PC-3 (cell line): Measurements from ENCODE around the gene SUV39H1. TPM values are rescaled to one million over a fixed set of nuclear protein-coding genes. Genes with fewer than 3 reads are reported as not detected.
"Not testable (repeated sequence)": the region's sequence is repeated elsewhere in the genome, so short reads cannot be mapped to it uniquely, and the experiment has no call there.

Source experiments
- ATAC-seq: fragments of 200-7000 bp; cut with Tn5 transposase; 2 replicates; pipeline ENCODE4 v1.9.1; 2020; ENCODE audit warnings: mild to moderate bottlenecking, moderate library complexity
- BruUV-seq: library from RNA; stranded (reverse); fragments of 400-500 nt; replicated peaks from 2 replicates; lab custom pipeline; 2021; lab: Mats Ljungman, UMichigan
- CTCF ChIA-PET: fragments of 300-600 bp; sonication (Branson Sonifier 250); formaldehyde crosslinking; loops from one replicate; lab custom pipeline; 2022; ENCODE audit warnings: antibody characterized with exemption; lab: Charles Lee
- POLR2A ChIA-PET: fragments of 300-600 bp; sonication (Branson Sonifier 250); formaldehyde crosslinking; loops from one replicate; lab custom pipeline; 2022; ENCODE audit warnings: antibody characterized with exemption; ENCODE audit not compliant: unreplicated experiment; lab: Charles Lee
- DNase-seq: peaks from one replicate; pipeline ENCODE4 v3.0.0-alpha.2; 2015
- H2AFZ ChIP-seq: fragments of 300-600 bp; sonication (generic); 2 replicates; pipeline ENCODE4 v1.6.0; 2016; ENCODE audit warnings: antibody characterized with exemption, low read length
- H3F3A ChIP-seq: fragments of 300-600 bp; sonication (generic); one replicate; pipeline ENCODE4 v1.6.0; 2017; ENCODE audit warnings: antibody characterized with exemption, low read length, control low read depth, mild to moderate bottlenecking; ENCODE audit not compliant: unreplicated experiment
- H3K27ac ChIP-seq: fragments of 300-600 bp; sonication (generic); 2 replicates; pipeline ENCODE4 v1.5.1; 2016; ENCODE audit warnings: mild to moderate bottlenecking, low read length
- H3K27me3 ChIP-seq: fragments of 300-600 bp; sonication (generic); 2 replicates; pipeline ENCODE4 v1.6.1; 2016; ENCODE audit warnings: low read length, mixed read lengths
- H3K36me3 ChIP-seq: fragments of 300-600 bp; sonication (generic); 2 replicates; pipeline ENCODE4 v1.6.1; 2016; ENCODE audit warnings: low read depth, mixed run types, low read length, mixed read lengths
- H3K4me1 ChIP-seq: fragments of 300-600 bp; sonication (generic); 2 replicates; pipeline ENCODE4 v1.5.1; 2016; ENCODE audit warnings: low read length; ENCODE audit not compliant: insufficient read depth
- H3K4me2 ChIP-seq: fragments of 300-600 bp; sonication (generic); 2 replicates; pipeline ENCODE4 v1.6.0; 2016; ENCODE audit warnings: low read length
- H3K4me3 ChIP-seq: fragments of 300-600 bp; sonication (generic); 2 replicates; pipeline ENCODE4 v1.5.1; 2016; ENCODE audit warnings: mild to moderate bottlenecking, low read length, mixed read lengths
- H3K79me2 ChIP-seq: fragments of 300-600 bp; sonication (generic); 2 replicates; pipeline ENCODE4 v1.6.1; 2017; ENCODE audit warnings: low read length, mixed read lengths
- H3K9ac ChIP-seq: fragments of 300-600 bp; sonication (generic); 2 replicates; pipeline ENCODE4 v1.6.0; 2016; ENCODE audit warnings: mild to moderate bottlenecking, low read length
- H3K9me2 ChIP-seq: fragments of 300-600 bp; sonication (generic); replicated peaks from 2 replicates; pipeline ENCODE4 v1.6.1; 2016; ENCODE audit warnings: mixed run types, low read length, mixed read lengths
- H3K9me3 ChIP-seq: fragments of 300-600 bp; sonication (generic); 2 replicates; pipeline ENCODE4 v1.6.1; 2016; ENCODE audit warnings: low read length, mixed read lengths
- H4K20me1 ChIP-seq: fragments of 300-600 bp; sonication (generic); 2 replicates; pipeline ENCODE4 v1.6.1; 2016; ENCODE audit warnings: low read length, mixed read lengths
- CTCF ChIP-seq: fragments of 300-600 bp; sonication (generic); conservative IDR thresholded peaks from 2 replicates; pipeline ENCODE4 v1.5.1; 2017; ENCODE audit warnings: antibody characterized with exemption, low read depth, mild to moderate bottlenecking, low read length
- EZH2 ChIP-seq: fragments of 300-600 bp; sonication (generic); IDR thresholded peaks from one replicate; pipeline ENCODE4 v1.6.1; 2017; ENCODE audit warnings: antibody characterized with exemption, mild to moderate bottlenecking, low read length; ENCODE audit not compliant: unreplicated experiment
- EZH2phosphoT487 ChIP-seq: fragments of 300-600 bp; sonication (generic); IDR thresholded peaks from 2 replicates; pipeline ENCODE4 v1.6.1; 2018; ENCODE audit warnings: mild to moderate bottlenecking, antibody characterized with exemption, low read length, borderline replicate concordance
- intact Hi-C: fragments of 100-400 bp; cut with micrococcal nuclease; formaldehyde crosslinking; loops from 2 replicates; pipeline ENCODE4 v1.9.0; 2023
- total RNA-seq: library from RNA; depleted of rRNA; stranded (reverse); fragments of >200 nt; gene quantifications from 2 replicates; pipeline ENCODE4 v1.2.3, GENCODE V29; 2014

Gene SUV39H1
- total RNA-seq, 1 experiment from 2014 or later = 22.3 TPM

- H3K4me2 ChIP-seq = no peak overlapping the region
- no peak for ATAC-seq
- CTCF ChIA-PET = no interaction called here
These were observed 7.2 kb upstream of the SUV39H1 start for GRCh38 chrX:48689208-48689920.

GRCh38 chrX:48691746-48692145, 4.8 kb upstream of the SUV39H1 start:
- H3K4me2 ChIP-seq, intact Hi-C loops, H3K36me3 ChIP-seq, H3K27me3 ChIP-seq, H3K9me2 ChIP-seq, BruUV-seq, H3K4me1 ChIP-seq, ATAC-seq, H3K27ac ChIP-seq, CTCF ChIA-PET, DNase-seq, H2AFZ ChIP-seq, H3F3A ChIP-seq, H4K20me1 ChIP-seq, H3K79me2 ChIP-seq, H3K9me3 ChIP-seq, H3K4me3 ChIP-seq, H3K9ac ChIP-seq: not testable (repeated sequence)
- POLR2A ChIA-PET = interaction anchor here (0.7 kb wide), 1 partner anchor 12 kb away, joined by 4 read pairs; no protein-coding TSS in a partner anchor

More at GRCh38 chrX:48689208-48689920, 7.2 kb upstream of the SUV39H1 start:
- BruUV-seq = no TSS peak
- H3K4me1 ChIP-seq = no peaks in the 10 kb centered on the region
- no peaks in the 10 kb centered on the region for H3K79me2 ChIP-seq
- TF ChIP-seq EZH2phosphoT487 (no peak), EZH2 (no peak), CTCF (no peak)
- no peaks in the 10 kb centered on the region for H3K9me2 ChIP-seq
- no peaks in the 10 kb centered on the region for H3K9me3 ChIP-seq
- H3K27ac ChIP-seq = no peak overlapping the region
- no peaks in the 10 kb centered on the region for H4K20me1 ChIP-seq
- H3K9ac ChIP-seq = no peak overlapping the region
- H3K27me3 ChIP-seq = no peaks in the 10 kb centered on the region
- no peak overlapping the region for H2AFZ ChIP-seq
- H3F3A ChIP-seq = no peaks in the 10 kb centered on the region
- no peaks in the 10 kb centered on the region for H3K36me3 ChIP-seq
- no peak for DNase-seq
- POLR2A ChIA-PET = no interaction called here
- intact Hi-C loops = no loop called here
- no peak overlapping the region for H3K4me3 ChIP-seq

- ChIA-PET POLR2A (interaction anchor here (0.9 kb wide), 1 partner anchor 107 kb away, joined by 4 read pairs; the partner anchor contains the start of gene HDAC6), CTCF (no interaction called here)
- Histone ChIP-seq H3K9me3 (no peaks in the 10 kb centered on the region), H3K27ac (no peak overlapping the region), H4K20me1 (no peaks in the 10 kb centered on the region), H3K4me1 (peaks cover 12% of the 10 kb centered on the region), H3K27me3 (no peaks in the 10 kb centered on the region), H3F3A (no peaks in the 10 kb centered on the region), H3K4me2 (peak overlapping the region; percentile 93), H3K79me2 (peaks cover 29% of the 10 kb centered on the region), H3K4me3 (peak overlapping the region; percentile 78; the same call in 1 of the 2 replicates), H2AFZ (peak overlapping the region; percentile 75), H3K36me3 (peaks cover 8% of the 10 kb centered on the region), H3K9ac (no peak overlapping the region), H3K9me2 (no peaks in the 10 kb centered on the region)
- TF ChIP-seq EZH2phosphoT487 (no peak), CTCF (no peak), EZH2 (no peak)
- intact Hi-C loops = no loop called here
- ATAC-seq (no peak), DNase-seq (no peak)
- no TSS peak for BruUV-seq
These were observed 1.6 kb upstream of the SUV39H1 start for GRCh38 chrX:48694776-48695533.
